ENCODE data around the gene CERT1.

CERT1 gene

GRCh38 chr5:75381456-75381855, 130.0 kb downstream of the CERT1 start:
- Histone ChIP-seq H3K9ac (ENCODE audit: low read length) (no peak overlapping the region), H3K4me1 (ENCODE audit: insufficient read depth, low read length, severe bottlenecking) (no peaks in the 10 kb centered on the region), H4K20me1 (ENCODE audit: insufficient read depth, low read length) (no peaks in the 10 kb centered on the region), H3K9me2 (ENCODE audit: low read depth, low read length) (no peaks in the 10 kb centered on the region), H3K36me3 (ENCODE audit: insufficient read depth, low read length) (peaks cover 62% of the 10 kb centered on the region), H3K79me2 (ENCODE audit: insufficient read depth, low read length) (no peaks in the 10 kb centered on the region), H3K4me2 (ENCODE audit: low read length) (no peak overlapping the region), H3K4me3 (ENCODE audit: low read depth, low read length, poor library complexity, severe bottlenecking) (no peak overlapping the region), H3K27me3 (ENCODE audit: insufficient read depth, low read length) (no peaks in the 10 kb centered on the region), H3K9me3 (ENCODE audit: low read length) (no peaks in the 10 kb centered on the region), H2AFZ (ENCODE audit: low read length) (no peak overlapping the region), H3K27ac (ENCODE audit: low read depth, low read length, poor library complexity, severe bottlenecking) (no peak overlapping the region), H3F3A (ENCODE audit: insufficient read depth, low read length) (no peaks in the 10 kb centered on the region)
- TF ChIP-seq CTCF (IDR thresholded peaks at IDR 0.05; ENCODE audit: low read length): no peak
- TF ChIP-seq EZH2 (IDR thresholded peaks at IDR 0.05; ENCODE audit: borderline replicate concordance, low read length): no peak

GRCh38 chr5:75380099-75380498, 131.3 kb downstream of the CERT1 start:
- H3K79me2 ChIP-seq (ENCODE audit: insufficient read depth, low read length): no peaks in the 10 kb centered on the region
- H2AFZ ChIP-seq (ENCODE audit: low read length): no peak overlapping the region
- H3F3A ChIP-seq (ENCODE audit: insufficient read depth, low read length): no peaks in the 10 kb centered on the region
- H3K4me3 ChIP-seq (ENCODE audit: low read depth, low read length, poor library complexity, severe bottlenecking): no peak overlapping the region
- H4K20me1 ChIP-seq (ENCODE audit: insufficient read depth, low read length): no peaks in the 10 kb centered on the region
- no peaks in the 10 kb centered on the region for H3K9me3 ChIP-seq (ENCODE audit: low read length)
- H3K4me1 ChIP-seq (ENCODE audit: insufficient read depth, low read length, severe bottlenecking): no peaks in the 10 kb centered on the region
- no peaks in the 10 kb centered on the region for H3K9me2 ChIP-seq (ENCODE audit: low read depth, low read length)
- no peak overlapping the region for H3K4me2 ChIP-seq (ENCODE audit: low read length)
- H3K9ac ChIP-seq (ENCODE audit: low read length): no peak overlapping the region
- peaks cover 58% of the 10 kb centered on the region for H3K36me3 ChIP-seq (ENCODE audit: insufficient read depth, low read length)
- no peaks in the 10 kb centered on the region for H3K27me3 ChIP-seq (ENCODE audit: insufficient read depth, low read length)
- no peak overlapping the region for H3K27ac ChIP-seq (ENCODE audit: low read depth, low read length, poor library complexity, severe bottlenecking)
- no peak for TF ChIP-seq EZH2 (IDR thresholded peaks at IDR 0.05; ENCODE audit: borderline replicate concordance, low read length)

- Histone ChIP-seq H3K4me1 (ENCODE audit: insufficient read depth, low read length, severe bottlenecking) (no peaks in the 10 kb centered on the region), H3K4me2 (ENCODE audit: low read length) (no peak overlapping the region), H3K9me2 (ENCODE audit: low read depth, low read length) (no peaks in the 10 kb centered on the region), H4K20me1 (ENCODE audit: insufficient read depth, low read length) (no peaks in the 10 kb centered on the region), H3F3A (ENCODE audit: insufficient read depth, low read length) (no peaks in the 10 kb centered on the region), H3K4me3 (ENCODE audit: low read depth, low read length, poor library complexity, severe bottlenecking) (no peak overlapping the region), H2AFZ (ENCODE audit: low read length) (no peak overlapping the region), H3K27ac (ENCODE audit: low read depth, low read length, poor library complexity, severe bottlenecking) (no peak overlapping the region), H3K36me3 (ENCODE audit: insufficient read depth, low read length) (peaks cover 33% of the 10 kb centered on the region; the same call in 1 of the 2 replicates), H3K79me2 (ENCODE audit: insufficient read depth, low read length) (no peaks in the 10 kb centered on the region), H3K27me3 (ENCODE audit: insufficient read depth, low read length) (no peaks in the 10 kb centered on the region), H3K9ac (ENCODE audit: low read length) (no peak overlapping the region), H3K9me3 (ENCODE audit: low read length) (no peaks in the 10 kb centered on the region)
- no peak for TF ChIP-seq EZH2 (IDR thresholded peaks at IDR 0.05; ENCODE audit: borderline replicate concordance, low read length)
- TF ChIP-seq CTCF (IDR thresholded peaks at IDR 0.05; ENCODE audit: low read length): no peak
Measured at GRCh38 chr5:75375414-75375813, 136.0 kb downstream of the CERT1 start.

GRCh38 chr5:75374394-75374814, 137.0 kb downstream of the CERT1 start:
- no peak overlapping the region for H2AFZ ChIP-seq (ENCODE audit: low read length)
- H3K9me3 ChIP-seq (ENCODE audit: low read length): no peaks in the 10 kb centered on the region
- H3K4me3 ChIP-seq (ENCODE audit: low read depth, low read length, poor library complexity, severe bottlenecking): no peak overlapping the region
- no peak overlapping the region for H3K27ac ChIP-seq (ENCODE audit: low read depth, low read length, poor library complexity, severe bottlenecking)
- no peak overlapping the region for H3K9ac ChIP-seq (ENCODE audit: low read length)
- H3K4me2 ChIP-seq (ENCODE audit: low read length): no peak overlapping the region
- no peaks in the 10 kb centered on the region for H3F3A ChIP-seq (ENCODE audit: insufficient read depth, low read length)
- peaks cover 26% of the 10 kb centered on the region; the same call in 1 of the 2 replicates for H3K36me3 ChIP-seq (ENCODE audit: insufficient read depth, low read length)
- H3K4me1 ChIP-seq (ENCODE audit: insufficient read depth, low read length, severe bottlenecking): no peaks in the 10 kb centered on the region
- no peaks in the 10 kb centered on the region for H4K20me1 ChIP-seq (ENCODE audit: insufficient read depth, low read length)
- no peaks in the 10 kb centered on the region for H3K27me3 ChIP-seq (ENCODE audit: insufficient read depth, low read length)
- no peaks in the 10 kb centered on the region for H3K9me2 ChIP-seq (ENCODE audit: low read depth, low read length)
- TF ChIP-seq CTCF (IDR thresholded peaks at IDR 0.05; ENCODE audit: low read length) (no peak), EZH2 (IDR thresholded peaks at IDR 0.05; ENCODE audit: borderline replicate concordance, low read length) (no peak)
- no peaks in the 10 kb centered on the region for H3K79me2 ChIP-seq (ENCODE audit: insufficient read depth, low read length)

Data from OCI-LY1 (cell line).